GM18870 (cell line): Measurements from ENCODE around the gene ACOT12.
"Not testable (repeated sequence)": the region's sequence is repeated elsewhere in the genome, so short reads cannot be mapped to it uniquely, and the experiment has no call there.

ENCODE experiments used
- ATAC-seq: cut with Tn5 transposase; IDR thresholded peaks from one replicate; pipeline ENCODE4 v1.9.1; 2021; ENCODE audit warnings: moderate library complexity; ENCODE audit not compliant: unreplicated experiment

ACOT12 gene

DNA sequence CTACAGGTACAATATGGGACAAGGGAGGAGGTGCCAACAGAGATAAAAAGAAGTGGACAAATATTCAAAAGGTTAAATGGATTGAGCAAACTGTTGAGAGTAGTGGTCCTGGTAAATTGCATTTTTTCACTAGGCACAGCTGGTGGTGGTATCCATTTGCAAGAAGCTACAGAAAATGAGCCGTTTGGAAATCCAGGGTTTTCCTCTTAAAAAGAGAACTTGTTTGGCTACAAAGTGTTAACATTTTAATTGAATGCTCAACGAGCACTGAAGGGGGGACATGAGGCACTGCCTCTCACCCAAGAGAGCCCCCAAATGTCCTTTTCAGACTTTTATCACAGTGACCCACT is 93.0 kb downstream of the ACOT12 start:
- ATAC-seq, result no peak

DNA sequence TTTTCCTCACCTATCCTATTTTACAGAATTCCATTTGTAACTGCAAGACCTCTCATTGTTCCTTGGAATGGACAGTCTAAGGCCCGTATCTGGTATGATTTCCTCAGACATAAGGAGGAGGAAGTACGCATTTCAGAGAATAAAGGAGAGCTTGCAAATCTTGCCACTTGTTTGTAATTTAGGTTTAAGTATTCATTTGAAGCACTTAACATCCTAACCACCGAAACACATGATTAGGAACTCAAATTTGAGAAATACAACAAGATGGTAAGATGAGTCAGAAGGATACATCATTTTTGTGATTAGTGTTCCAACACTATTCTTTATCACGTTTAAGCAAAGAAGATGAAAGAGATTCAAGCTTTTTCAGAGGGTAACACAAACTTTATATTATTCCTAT is 96.4 kb downstream of the ACOT12 start:
- ATAC-seq, result no peak

DNA sequence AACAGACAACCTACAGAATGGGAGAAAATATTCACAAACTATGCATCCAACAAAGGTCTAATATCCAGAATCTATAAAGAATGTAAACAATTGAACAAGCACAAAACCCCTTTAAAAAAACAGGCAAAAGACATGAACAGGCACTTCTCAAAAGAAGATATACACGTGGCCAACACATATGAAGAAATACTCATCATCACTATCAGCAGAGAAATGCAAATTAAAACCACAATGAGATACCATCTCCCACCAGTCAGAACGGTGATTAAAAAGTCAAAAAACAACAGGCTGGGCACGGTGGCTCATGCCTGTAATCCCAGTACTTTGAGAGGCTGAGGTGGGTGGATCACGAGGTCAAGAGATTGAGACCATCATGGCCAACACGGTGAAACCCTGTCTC is 99.9 kb downstream of the ACOT12 start:
- ATAC-seq, result not testable (repeated sequence)

DNA sequence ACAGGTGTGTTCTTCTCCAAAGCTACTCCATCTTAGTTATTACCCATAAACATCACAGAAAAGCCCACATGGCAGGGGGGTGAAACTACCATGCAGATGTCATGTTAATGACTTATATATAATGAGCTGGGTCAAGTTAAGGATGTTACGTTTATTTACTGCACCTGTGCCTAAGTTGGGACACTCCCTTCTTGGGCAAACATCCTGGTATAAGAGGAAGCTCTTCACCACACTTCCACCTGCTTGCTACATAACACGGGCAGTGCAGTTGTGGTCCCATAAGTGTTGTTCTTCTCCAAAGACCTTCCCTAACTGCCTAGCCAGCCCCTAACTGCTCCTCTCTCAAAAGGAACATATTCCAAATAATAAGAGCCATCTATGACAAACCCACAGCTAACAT is 101.8 kb downstream of the ACOT12 start:
- no peak for ATAC-seq

DNA sequence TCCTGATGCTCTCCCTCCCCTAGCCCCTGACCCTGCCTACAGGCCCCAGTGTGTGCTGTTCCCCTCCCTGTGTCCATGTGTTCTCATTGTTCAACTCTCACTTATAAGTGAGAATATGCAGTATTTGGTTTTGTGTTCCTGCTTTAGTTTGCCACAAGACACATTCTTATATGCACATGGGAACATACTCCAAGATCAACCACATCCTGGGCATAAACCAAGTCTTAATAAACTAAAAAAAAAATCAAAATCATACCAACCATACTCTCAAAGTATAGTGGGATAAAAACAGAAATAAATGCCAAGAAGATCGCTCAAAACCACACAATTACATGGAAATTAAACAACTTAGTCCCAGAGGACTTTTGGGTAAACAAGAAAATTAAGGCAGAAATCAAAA is 103.8 kb downstream of the ACOT12 start:
- no peak for ATAC-seq

DNA sequence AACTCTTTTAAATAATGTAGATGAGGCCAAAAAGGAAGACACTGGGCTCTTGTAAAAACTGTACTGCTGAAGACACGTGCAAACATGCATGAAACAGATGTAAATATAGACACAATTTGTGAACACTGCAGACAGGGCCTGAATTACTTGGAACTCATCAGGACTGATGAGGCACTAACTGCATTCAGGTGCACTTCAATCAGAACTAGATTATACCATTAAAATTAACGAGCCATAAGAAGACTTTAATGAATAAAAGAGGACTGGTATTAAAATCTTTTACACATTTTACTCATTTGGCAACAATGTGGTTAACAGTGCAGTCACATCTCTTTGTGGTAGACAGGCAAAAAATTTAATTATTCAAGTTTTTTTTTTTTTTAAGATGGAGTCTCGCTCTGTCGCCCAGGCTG is 105.9 kb downstream of the ACOT12 start:
- no peak for ATAC-seq

DNA sequence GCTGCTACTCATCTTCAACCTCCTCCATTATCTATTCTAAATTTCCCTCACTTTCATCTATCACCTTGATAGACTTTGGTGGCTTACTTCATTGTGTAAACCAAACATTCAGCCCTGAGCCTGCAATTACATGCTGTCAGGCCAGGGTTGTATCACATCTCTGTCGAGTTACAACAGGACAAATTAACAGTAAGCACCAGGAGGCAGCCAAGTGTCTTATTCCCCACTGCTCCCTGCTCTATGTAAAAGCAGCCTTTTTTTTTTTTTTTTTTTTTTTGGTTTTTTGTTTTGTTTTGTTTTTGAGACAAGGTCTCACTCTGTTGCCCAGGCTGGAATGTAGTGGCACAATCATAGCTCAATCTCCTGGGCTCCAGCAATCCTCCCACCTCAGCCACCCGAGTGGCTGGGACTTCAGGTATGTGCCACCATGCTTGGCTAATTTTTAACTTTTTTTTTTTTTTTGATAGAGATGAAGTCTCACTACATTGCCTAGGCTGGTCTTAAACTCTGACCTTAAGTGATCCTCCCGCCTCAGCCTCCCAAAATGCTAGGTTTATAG is 107.8 kb downstream of the ACOT12 start:
- no peak for ATAC-seq

DNA sequence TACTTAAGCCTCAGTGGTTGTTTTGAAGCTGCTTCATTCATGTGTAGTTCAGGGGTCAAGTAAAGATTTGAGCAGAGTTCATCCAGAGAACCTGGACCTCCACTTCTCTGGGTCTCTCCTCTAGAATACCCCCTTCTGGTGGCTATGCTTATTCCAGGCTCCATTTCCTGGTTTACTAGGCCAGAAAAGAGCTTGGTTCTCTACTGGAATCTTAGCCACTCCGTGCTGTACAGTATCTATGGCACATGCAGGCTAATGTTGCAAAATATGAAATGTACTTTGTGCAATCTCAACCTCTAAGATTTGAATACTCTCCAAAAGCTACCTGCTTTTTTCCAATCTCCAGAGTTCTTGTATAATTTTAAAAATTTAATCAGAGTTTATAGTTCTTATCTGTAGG is 110.0 kb downstream of the ACOT12 start:
- ATAC-seq, result no peak
